HepG2 (cell line): ENCODE data around the gene RXYLT1.

ENCODE experiments used
- CBX5 ChIP-seq: sonication (generic); formaldehyde crosslinking; IDR thresholded peaks from 2 replicates; pipeline ENCODE4 v1.4.0; 2020; ENCODE audit warnings: missing genetic modification reagents, borderline replicate concordance
- EED ChIP-seq: sonication (generic); formaldehyde crosslinking; IDR thresholded peaks from 2 replicates; pipeline ENCODE4 v1.5.0; 2020; ENCODE audit warnings: mild to moderate bottlenecking, missing genetic modification reagents
- HCFC1 ChIP-seq: fragments of 150-350 bp; IDR thresholded peaks from 2 replicates; pipeline ENCODE4 v1.6.1; 2014; ENCODE audit warnings: low read depth, low read length
- JUN ChIP-seq: sonication (generic); formaldehyde crosslinking; IDR thresholded peaks from 2 replicates; pipeline ENCODE4 v1.4.0; 2020; ENCODE audit warnings: mild to moderate bottlenecking, missing genetic modification reagents
- NFKBIZ ChIP-seq: IDR thresholded peaks from 2 replicates; pipeline ENCODE4 v1.6.1; 2018; ENCODE audit warnings: missing genetic modification reagents, missing compliant biosample characterization
- PBX2 ChIP-seq: IDR thresholded peaks from 2 replicates; pipeline ENCODE4 v1.6.1; 2016; ENCODE audit warnings: control low read depth
- POLR2AphosphoS5 ChIP-seq: IDR thresholded peaks from 2 replicates; pipeline ENCODE4 v1.6.1; 2012; ENCODE audit warnings: low read depth, low read length
- ZSCAN30 ChIP-seq: sonication (generic); formaldehyde crosslinking; IDR thresholded peaks from 2 replicates; pipeline ENCODE4 v1.5.0; 2020; ENCODE audit warnings: mild to moderate bottlenecking, missing genetic modification reagents
- TF ChIP-seq, protein P1 (sequence below): sonication (generic); formaldehyde crosslinking; IDR thresholded peaks from 2 replicates; pipeline ENCODE4 v1.5.0; 2020; ENCODE audit warnings: mild to moderate bottlenecking, missing genetic modification reagents, moderate library complexity

DNA sequence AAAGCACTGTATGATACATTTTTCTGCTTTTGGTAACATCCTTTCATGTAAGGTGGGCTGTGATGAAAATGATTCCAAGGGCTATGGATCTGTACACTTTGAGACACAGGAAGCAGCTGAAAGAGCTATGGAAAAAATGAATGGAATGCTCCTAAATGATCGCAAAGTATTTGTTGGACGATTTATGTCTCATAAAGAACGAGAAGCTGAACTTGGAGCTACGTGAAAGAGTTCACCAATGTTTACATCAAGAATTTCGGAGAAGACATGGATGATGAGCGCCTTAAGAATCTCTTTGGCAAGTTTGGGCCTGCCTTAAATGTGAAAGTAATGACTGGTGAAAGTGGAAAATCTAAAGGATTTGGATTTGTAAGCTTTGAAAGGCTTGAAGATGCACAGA is 42.6 kb downstream of the RXYLT1 start:
- TF ChIP-seq, protein P1, sequence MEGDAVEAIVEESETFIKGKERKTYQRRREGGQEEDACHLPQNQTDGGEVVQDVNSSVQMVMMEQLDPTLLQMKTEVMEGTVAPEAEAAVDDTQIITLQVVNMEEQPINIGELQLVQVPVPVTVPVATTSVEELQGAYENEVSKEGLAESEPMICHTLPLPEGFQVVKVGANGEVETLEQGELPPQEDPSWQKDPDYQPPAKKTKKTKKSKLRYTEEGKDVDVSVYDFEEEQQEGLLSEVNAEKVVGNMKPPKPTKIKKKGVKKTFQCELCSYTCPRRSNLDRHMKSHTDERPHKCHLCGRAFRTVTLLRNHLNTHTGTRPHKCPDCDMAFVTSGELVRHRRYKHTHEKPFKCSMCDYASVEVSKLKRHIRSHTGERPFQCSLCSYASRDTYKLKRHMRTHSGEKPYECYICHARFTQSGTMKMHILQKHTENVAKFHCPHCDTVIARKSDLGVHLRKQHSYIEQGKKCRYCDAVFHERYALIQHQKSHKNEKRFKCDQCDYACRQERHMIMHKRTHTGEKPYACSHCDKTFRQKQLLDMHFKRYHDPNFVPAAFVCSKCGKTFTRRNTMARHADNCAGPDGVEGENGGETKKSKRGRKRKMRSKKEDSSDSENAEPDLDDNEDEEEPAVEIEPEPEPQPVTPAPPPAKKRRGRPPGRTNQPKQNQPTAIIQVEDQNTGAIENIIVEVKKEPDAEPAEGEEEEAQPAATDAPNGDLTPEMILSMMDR (CRISPR knock-in tag), result no peak
- no peak for TF ChIP-seq EED (CRISPR knock-in tag)
- no peak for TF ChIP-seq PBX2
- no peak for TF ChIP-seq CBX5 (CRISPR knock-in tag)
- no peak for TF ChIP-seq ZSCAN30 (CRISPR knock-in tag)
- TF ChIP-seq POLR2AphosphoS5, result no peak
- TF ChIP-seq JUN (CRISPR knock-in tag), result no peak
- TF ChIP-seq NFKBIZ, result no peak
- TF ChIP-seq HCFC1, result no peak
